ENCODE measurements around the gene IMMP2L.
A peak's percentile ranks its signal among the peaks of the same experiment; 100 is the strongest.
"Not testable (repeated sequence)": the region's sequence is repeated elsewhere in the genome, so short reads cannot be mapped to it uniquely, and the experiment has no call there.

Gene IMMP2L

DNA sequence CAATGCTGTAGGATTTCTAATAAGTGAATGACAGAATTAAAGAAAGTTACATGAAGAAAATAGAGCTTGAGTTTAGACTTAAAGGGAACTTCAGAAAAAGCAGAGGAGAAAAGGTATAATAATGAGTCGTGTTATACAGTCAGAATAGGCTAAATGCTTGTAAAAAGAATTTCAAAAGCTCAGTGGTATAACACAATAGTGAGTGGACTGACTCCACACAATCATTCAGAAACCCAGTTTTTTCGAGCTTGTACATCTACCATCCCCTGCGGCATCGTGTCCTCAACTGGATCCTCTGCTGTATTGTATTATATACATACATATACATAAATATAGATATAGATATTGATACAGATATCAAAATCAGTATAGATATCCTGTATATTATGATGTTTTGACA lies 52.2 kb downstream of the IMMP2L start:
- no peak for DNase-seq
- H3K36me3 Mint-ChIP-seq: peaks cover 22 to 37% of the 10 kb centered on the region in 2 donors
- H3K9me3 Mint-ChIP-seq: peaks cover 0 to 10% of the 10 kb centered on the region in 2 donors
- no peak for ATAC-seq (replicated peaks)
- no peak overlapping the region for H3K27ac Mint-ChIP-seq
- H3K27me3 Mint-ChIP-seq: no peaks in the 10 kb centered on the region
- H3K4me3 Mint-ChIP-seq: no peak overlapping the region
- peaks cover 12 to 32% of the 10 kb centered on the region in 2 donors for H3K4me1 Mint-ChIP-seq

DNA sequence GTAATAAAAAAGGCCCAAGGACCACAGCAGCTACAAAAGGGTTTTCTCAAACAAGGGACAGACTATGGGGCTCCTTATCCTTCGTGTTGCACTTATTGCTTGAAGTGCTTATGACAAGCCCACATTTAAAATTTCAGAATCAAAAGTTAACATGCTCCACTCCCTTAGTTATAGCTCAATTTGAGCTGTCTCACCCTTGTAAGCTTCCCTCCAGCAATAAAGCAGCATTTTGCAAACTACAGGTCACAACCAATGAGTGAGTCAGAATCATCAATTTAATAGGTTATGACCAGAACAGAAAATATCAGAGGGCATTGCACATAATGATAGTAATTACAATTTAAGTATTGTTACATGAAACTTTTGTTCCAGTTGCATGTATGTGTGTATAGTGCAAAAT lies 53.0 kb downstream of the IMMP2L start:
- no peaks in the 10 kb centered on the region for H3K27me3 Mint-ChIP-seq
- no peak for DNase-seq
- H3K27ac Mint-ChIP-seq: no peak overlapping the region
- peaks cover 0 to 10% of the 10 kb centered on the region in 2 donors for H3K9me3 Mint-ChIP-seq
- peaks cover 12 to 32% of the 10 kb centered on the region in 2 donors for H3K4me1 Mint-ChIP-seq
- H3K4me3 Mint-ChIP-seq: no peak overlapping the region
- no peak for ATAC-seq (replicated peaks)
- peaks cover 22 to 35% of the 10 kb centered on the region in 2 donors for H3K36me3 Mint-ChIP-seq

GRCh38 chr7:111508387-111508786 lies 53.9 kb downstream of the IMMP2L start:
- peaks cover 12 to 25% of the 10 kb centered on the region in 2 donors for H3K4me1 Mint-ChIP-seq
- H3K27ac Mint-ChIP-seq: no peak overlapping the region
- peaks cover 19 to 35% of the 10 kb centered on the region in 2 donors for H3K36me3 Mint-ChIP-seq
- peak overlapping the region in 1 of 2 donors; percentile 26 for H3K4me3 Mint-ChIP-seq
- ATAC-seq (replicated peaks) (peak; percentile 100), DNase-seq (peak; percentile 35)
- H3K9me3 Mint-ChIP-seq: peaks cover 0 to 10% of the 10 kb centered on the region in 2 donors
- no peaks in the 10 kb centered on the region for H3K27me3 Mint-ChIP-seq

- H3K4me1 Mint-ChIP-seq; H3K4me3 Mint-ChIP-seq; H3K9me3 Mint-ChIP-seq; ATAC-seq (replicated peaks); H3K27me3 Mint-ChIP-seq; H3K27ac Mint-ChIP-seq; DNase-seq: not testable (repeated sequence)
- peaks cover 17 to 28% of the 10 kb centered on the region in 2 donors for H3K36me3 Mint-ChIP-seq
Observed at GRCh38 chr7:111505422-111505821, 56.9 kb downstream of the IMMP2L start.

DNA sequence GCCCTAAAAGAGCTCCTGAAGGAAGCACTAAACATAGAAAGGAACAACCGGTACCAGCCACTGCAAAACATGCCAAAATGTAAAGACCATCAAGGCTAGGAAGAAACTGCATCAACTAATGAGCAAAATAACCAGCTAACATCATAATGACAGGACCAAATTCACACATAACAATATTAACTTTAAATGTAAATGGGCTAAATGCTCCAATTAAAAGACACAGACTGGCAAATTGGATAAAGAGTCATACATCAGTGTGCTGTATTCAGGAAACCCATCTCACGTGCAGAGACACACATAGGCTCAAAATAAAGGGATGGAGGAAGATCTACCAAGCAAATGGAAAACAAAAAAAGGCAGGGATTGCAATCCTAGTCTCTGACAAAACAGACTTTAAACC lies 60.5 kb downstream of the IMMP2L start:
- not testable (repeated sequence) for H3K27ac Mint-ChIP-seq; H3K4me3 Mint-ChIP-seq; DNase-seq; ATAC-seq (replicated peaks); H3K27me3 Mint-ChIP-seq; H3K9me3 Mint-ChIP-seq
- Mint-ChIP-seq H3K36me3 (peaks cover 25 to 30% of the 10 kb centered on the region in 2 donors), H3K4me1 (peaks cover 3 to 13% of the 10 kb centered on the region in 2 donors)

- ATAC-seq (replicated peaks) (peak in 1 of 2 donors; percentile 39), DNase-seq (no peak)
- Mint-ChIP-seq H3K36me3 (peaks cover 19 to 24% of the 10 kb centered on the region in 2 donors), H3K27me3 (no peaks in the 10 kb centered on the region), H3K27ac (no peak overlapping the region), H3K4me3 (no peak overlapping the region), H3K9me3 (peaks cover 5 to 6% of the 10 kb centered on the region in 2 donors), H3K4me1 (peaks cover 3 to 18% of the 10 kb centered on the region in 2 donors)
Observed at GRCh38 chr7:111499027-111499426, 63.3 kb downstream of the IMMP2L start.

DNA sequence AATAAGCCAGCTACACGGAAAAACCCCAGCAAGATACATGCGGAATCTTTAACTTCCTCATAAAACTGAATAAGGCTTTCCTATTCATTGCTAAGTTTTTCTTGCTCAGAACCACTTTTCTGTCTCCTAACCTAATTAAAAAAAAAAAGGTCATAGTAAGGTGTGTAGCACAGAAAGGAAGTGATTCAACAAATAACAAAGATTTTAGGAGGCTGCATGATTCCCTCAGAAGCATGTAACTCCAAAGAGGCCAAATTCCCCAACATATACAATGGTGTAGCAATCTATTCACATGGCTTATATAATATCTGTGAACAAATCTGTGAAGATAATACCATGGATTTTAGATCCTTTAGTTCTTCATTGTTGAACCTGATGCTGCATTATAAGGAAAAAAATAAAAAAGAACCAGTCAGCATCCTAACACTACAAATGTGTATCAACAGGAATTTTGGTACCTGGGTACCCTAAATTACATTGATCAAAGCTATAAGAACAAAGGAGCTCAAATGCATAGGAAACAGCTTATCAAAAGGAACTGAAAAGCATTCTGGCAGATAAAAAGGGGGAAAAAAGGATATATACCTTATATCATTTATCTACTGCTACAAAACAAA lies 63.8 kb downstream of the IMMP2L start:
- Mint-ChIP-seq H3K27me3 (no peaks in the 10 kb centered on the region), H3K27ac (no peak overlapping the region), H3K9me3 (peaks cover 5 to 6% of the 10 kb centered on the region in 2 donors), H3K36me3 (peaks cover 19 to 24% of the 10 kb centered on the region in 2 donors), H3K4me1 (peaks cover 3 to 18% of the 10 kb centered on the region in 2 donors), H3K4me3 (no peak overlapping the region)
- DNase-seq (no peak), ATAC-seq (replicated peaks) (no peak)

- no peak for DNase-seq
Observed at GRCh38 chr7:111495173-111495810, 67.0 kb downstream of the IMMP2L start.

GRCh38 chr7:111492234-111492633 lies 70.1 kb downstream of the IMMP2L start:
- ATAC-seq (replicated peaks): peak in 1 of 2 donors; percentile 29
- peaks cover 4 to 8% of the 10 kb centered on the region in 2 donors for H3K36me3 Mint-ChIP-seq
- peaks cover 4 to 18% of the 10 kb centered on the region in 2 donors for H3K4me1 Mint-ChIP-seq
- no peak overlapping the region for H3K27ac Mint-ChIP-seq
- no peak for DNase-seq
- H3K9me3 Mint-ChIP-seq: no peaks in the 10 kb centered on the region
- no peak overlapping the region for H3K4me3 Mint-ChIP-seq
- H3K27me3 Mint-ChIP-seq: no peaks in the 10 kb centered on the region

More at GRCh38 chr7:111495173-111495810, 67.0 kb downstream of the IMMP2L start:
- ATAC-seq (replicated peaks): no peak
- Mint-ChIP-seq H3K4me1 (peaks cover 6 to 24% of the 10 kb centered on the region in 2 donors), H3K27ac (no peak overlapping the region), H3K27me3 (no peaks in the 10 kb centered on the region), H3K4me3 (no peak overlapping the region), H3K36me3 (peaks cover 9 to 10% of the 10 kb centered on the region in 2 donors), H3K9me3 (no peaks in the 10 kb centered on the region)

DNA sequence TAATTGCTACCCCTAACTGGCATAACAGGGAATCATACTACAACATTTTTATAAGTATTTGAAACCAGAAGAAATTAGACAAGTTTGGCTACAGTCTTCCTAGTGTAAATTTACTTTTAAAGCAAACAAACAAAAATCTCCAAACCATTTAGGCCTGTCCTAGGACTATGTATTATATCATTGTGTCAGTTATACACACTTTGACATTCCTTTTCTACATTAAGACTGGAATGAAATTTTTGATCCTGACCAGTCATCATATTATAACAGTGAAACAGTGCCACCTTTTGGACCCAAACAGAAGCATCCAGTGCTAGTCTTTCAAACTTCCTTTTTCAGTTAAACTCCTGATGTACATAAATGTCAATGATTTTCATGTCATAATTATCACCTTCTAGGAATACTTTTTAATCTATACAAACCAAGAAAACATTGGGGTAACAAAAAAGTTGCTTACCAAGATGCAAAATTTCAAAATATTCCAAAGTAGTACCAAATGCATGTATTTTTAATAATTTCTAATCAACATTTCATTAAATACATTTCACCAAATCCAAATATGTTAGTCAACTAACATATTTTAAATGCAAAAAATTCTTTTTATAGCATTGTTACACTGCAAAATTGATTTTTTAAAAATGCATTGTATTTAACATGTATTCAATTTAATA lies 75.7 kb downstream of the IMMP2L start:
- Mint-ChIP-seq H3K4me3 (no peak overlapping the region), H3K27ac (no peak overlapping the region), H3K27me3 (no peaks in the 10 kb centered on the region), H3K9me3 (no peaks in the 10 kb centered on the region), H3K36me3 (peaks cover 9 to 17% of the 10 kb centered on the region in 2 donors), H3K4me1 (peaks cover 2 to 10% of the 10 kb centered on the region in 2 donors)
- ATAC-seq (replicated peaks) (no peak), DNase-seq (no peak)

GRCh38 chr7:111485701-111486380 lies 76.5 kb downstream of the IMMP2L start:
- H3K27me3 Mint-ChIP-seq: no peaks in the 10 kb centered on the region
- H3K36me3 Mint-ChIP-seq: peaks cover 13 to 21% of the 10 kb centered on the region in 2 donors
- peaks cover 1 to 7% of the 10 kb centered on the region in 2 donors for H3K4me1 Mint-ChIP-seq
- H3K27ac Mint-ChIP-seq: no peak overlapping the region
- ATAC-seq (replicated peaks): no peak
- H3K4me3 Mint-ChIP-seq: no peak overlapping the region
- H3K9me3 Mint-ChIP-seq: no peaks in the 10 kb centered on the region
- no peak for DNase-seq

DNA sequence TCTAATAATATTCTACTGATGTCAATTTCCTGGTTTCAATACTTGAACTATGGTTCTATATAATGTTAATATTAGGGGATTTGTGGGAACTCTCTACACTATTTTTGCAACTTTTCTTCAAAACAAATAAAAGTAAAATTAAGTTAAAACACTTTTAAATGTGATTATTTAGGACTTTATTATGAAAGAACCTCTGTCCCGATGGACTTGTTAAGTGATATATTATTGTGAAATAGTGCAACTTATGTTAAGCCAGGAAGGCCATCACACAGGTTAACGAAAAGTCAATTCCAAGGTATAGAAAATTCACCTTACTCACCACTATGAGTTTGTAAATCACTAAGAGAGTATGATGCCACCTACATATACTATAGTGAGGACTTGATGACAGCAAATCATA lies 79.2 kb downstream of the IMMP2L start:
- H3K9me3 Mint-ChIP-seq: peaks cover 2 to 4% of the 10 kb centered on the region in 2 donors
- no peak overlapping the region for H3K4me3 Mint-ChIP-seq
- DNase-seq (no peak), ATAC-seq (replicated peaks) (no peak)
- peaks cover 1 to 5% of the 10 kb centered on the region in 2 donors for H3K4me1 Mint-ChIP-seq
- H3K36me3 Mint-ChIP-seq: peaks cover 15 to 23% of the 10 kb centered on the region in 2 donors
- H3K27ac Mint-ChIP-seq: no peak overlapping the region
- no peaks in the 10 kb centered on the region for H3K27me3 Mint-ChIP-seq

GRCh38 chr7:111477462-111478225 lies 84.6 kb downstream of the IMMP2L start:
- Mint-ChIP-seq H3K9me3 (peaks cover 4 to 5% of the 10 kb centered on the region in 2 donors), H3K36me3 (peaks cover 18 to 40% of the 10 kb centered on the region in 2 donors), H3K27ac (no peak overlapping the region), H3K4me1 (no peaks in the 10 kb centered on the region), H3K4me3 (no peak overlapping the region), H3K27me3 (no peaks in the 10 kb centered on the region)
- no peak for ATAC-seq (replicated peaks)
- DNase-seq: no peak

All from stimulated activated naive B cell treated with anti-CD40 and anti-IgM and Interleukin-4, amounts not matched to agents 10 μg/mL and 1 μg/mL and 100 μg/mL, for 72 hours (primary cell).